Spleen (tissue), 11 donors: ENCODE results near the gene MOB1A. TPM values are rescaled to one million over a fixed set of nuclear protein-coding genes. Genes with fewer than 3 reads are reported as not detected.

Experiments
- DNase-seq: peaks from one replicate; pipeline ENCODE4 v3.0.0-alpha.2; 2020
- H3K27ac ChIP-seq, 8 donors: fragments of 200-600 bp; sonication (generic) in 7 of 8; 1 replicate in 4 of 8; 2 replicates in 4 of 8; pipeline versions ENCODE4 v1.5.0 to v1.8.0; 2016 to 2021; ENCODE audit warnings: inconsistent platforms in 4 of 8, mild to moderate bottlenecking in 4 of 8, moderate library complexity in 1 of 8
- H3K27me3 ChIP-seq, 7 donors: fragments of 200-600 bp; sonication (generic) in 6 of 7; replicated peaks in 1 of 7; 1 replicate in 4 of 7; 2 replicates in 3 of 7; pipeline versions ENCODE4 v1.5.0 to v1.8.0; 2016 to 2021; ENCODE audit warnings: inconsistent platforms in 3 of 7, mild to moderate bottlenecking in 1 of 7
- H3K36me3 ChIP-seq, 6 donors: fragments of 200-600 bp; sonication (generic) in 5 of 6; 1 replicate in 4 of 6; 2 replicates in 2 of 6; pipeline versions ENCODE4 v1.5.0 to v1.8.0; 2016 to 2021; ENCODE audit warnings: inconsistent platforms in 2 of 6
- H3K4me1 ChIP-seq, 6 donors: fragments of 200-600 bp; sonication (generic) in 5 of 6; 1 replicate in 3 of 6; 2 replicates in 3 of 6; pipeline versions ENCODE4 v1.5.0 to v1.8.0; 2016 to 2021; ENCODE audit warnings: inconsistent platforms in 3 of 6
- H3K4me3 ChIP-seq, 8 donors: fragments of 200-600 bp; sonication (generic) in 7 of 8; 1 replicate in 4 of 8; 2 replicates in 4 of 8; pipeline versions ENCODE4 v1.5.0 to v1.8.0; 2016 to 2021; ENCODE audit warnings: inconsistent platforms in 4 of 8, mild to moderate bottlenecking in 4 of 8, moderate library complexity in 2 of 8
- H3K9me3 ChIP-seq, 8 donors: fragments of 200-600 bp; sonication (generic) in 7 of 8; 1 replicate in 4 of 8; 2 replicates in 4 of 8; pipeline versions ENCODE4 v1.5.0 to v1.8.0; 2016 to 2021; ENCODE audit warnings: inconsistent platforms in 4 of 8
- POLR2A ChIP-seq, 3 donors: fragments of 450-650 bp; IDR thresholded peaks; one replicate each; pipeline ENCODE4 v1.5.1; 2017; ENCODE audit warnings: antibody characterized with exemption in 3 of 3, mild to moderate bottlenecking in 1 of 3
- POLR2AphosphoS5 ChIP-seq, 3 donors: sonication (generic); formaldehyde crosslinking; IDR thresholded peaks; one replicate each; pipeline ENCODE4 v1.5.1; 2017; ENCODE audit warnings: antibody characterized with exemption in 3 of 3
- WGBS, 5 donors: extraction: QIAGEN DNeasy Blood & Tissue Kit in 3 of 5; methylation state at CpG; one replicate each; pipeline versions ENCODE4 v1.1.5 to v1.1.7; 2013 to 2018; 5-methylcytosine and 5-hydroxymethylcytosine counted together
- intact Hi-C: fragments of 100-400 bp; cut with DNase I; formaldehyde crosslinking; loops from one replicate; pipeline ENCODE4 v1.15.0; 2023; ENCODE audit warnings: low total_unique reads
- polyA plus RNA-seq, 3 donors: library from polyadenylated mRNA; stranded (reverse); fragments of 200-250 nt; gene quantifications; one replicate each; pipeline ENCODE4 v1.2.1, GENCODE V29; 2013
- total RNA-seq, 7 donors: library from RNA; depleted of rRNA in 3 of 7; stranded (reverse); fragments of >200 nt in 3 of 7; fragmentation: NEBNext Ultra II Directional in 4 of 7; extraction: Animal tissue kit (Norgen Biotek cat#: 25700) in 4 of 7; gene quantifications; one replicate each; pipeline versions ENCODE4 v1.1.0 to v1.2.1, GENCODE V29; 2016 to 2021
- TF ChIP-seq, protein P1 (sequence below), 11 experiments: fragments of 200-600 bp in 7 of 11; fragments of 450-650 bp in 4 of 11; sonication (generic) in 4 of 11; IDR thresholded peaks in 8 of 11; conservative IDR thresholded peaks in 3 of 11; 1 replicate in 7 of 11; 2 replicates in 4 of 11; pipeline versions ENCODE4 v1.4.0 to v1.8.0; 2016 to 2021; ENCODE audit warnings: antibody characterized with exemption in 11 of 11, inconsistent platforms in 4 of 11, mild to moderate bottlenecking in 1 of 11
- donor health status: healthy with polysubstance abuse.
- donor health status: DM: no; HTN: no; CAD: no; lungs with moderate emphysema.
- donor health status: DM: no; HTN: no; CAD: no.
- donor health status: Bipolar disorder and iron deficiency.
- donor health status: healthy.
- donor health status: DM: no; HTN: no; CAD: no.
- donor health status: DM: yes; HTN: yes; CAD: no.

MOB1A gene
- total and polyA plus RNA-seq, 10 donors, result 55.0 to 198 (median 158) TPM

DNA sequence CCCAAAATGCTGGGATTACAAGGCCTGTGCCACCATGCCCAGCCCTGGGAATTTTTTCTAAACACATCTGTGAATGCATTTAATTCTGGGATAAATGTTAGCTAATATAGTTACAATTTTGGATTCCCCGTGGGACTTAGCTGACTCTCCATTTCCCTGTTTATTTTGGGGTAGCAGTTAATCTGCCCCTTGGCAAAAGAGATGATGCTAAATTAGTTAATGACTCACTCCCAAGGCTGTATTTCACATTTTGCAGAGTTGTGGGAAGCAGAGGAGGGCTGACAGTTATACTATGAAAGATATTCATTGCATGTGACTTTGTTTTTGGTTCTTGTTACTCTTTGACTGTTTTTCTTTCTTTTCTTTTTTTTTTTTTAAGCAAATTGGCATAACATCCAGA lies 22.9 kb upstream of the MOB1A start:
- intact Hi-C loops, result no loop called here
- Histone ChIP-seq H3K36me3 (peaks cover 0 to 27% (median 0%) of the 10 kb centered on the region in 6 donors), H3K9me3 (no peaks in the 10 kb centered on the region), H3K4me1 (peaks cover 31 to 78% (median 57%) of the 10 kb centered on the region in 6 donors), H3K4me3 (no peak overlapping the region), H3K27me3 (no peaks in the 10 kb centered on the region), H3K27ac (peak overlapping the region in 2 of 8 donors; percentile 21 to 29)
- TF ChIP-seq POLR2AphosphoS5 (IDR thresholded peaks at IDR 0.05) (no peak), POLR2A (IDR thresholded peaks at IDR 0.05) (no peak)
- TF ChIP-seq, protein P1, sequence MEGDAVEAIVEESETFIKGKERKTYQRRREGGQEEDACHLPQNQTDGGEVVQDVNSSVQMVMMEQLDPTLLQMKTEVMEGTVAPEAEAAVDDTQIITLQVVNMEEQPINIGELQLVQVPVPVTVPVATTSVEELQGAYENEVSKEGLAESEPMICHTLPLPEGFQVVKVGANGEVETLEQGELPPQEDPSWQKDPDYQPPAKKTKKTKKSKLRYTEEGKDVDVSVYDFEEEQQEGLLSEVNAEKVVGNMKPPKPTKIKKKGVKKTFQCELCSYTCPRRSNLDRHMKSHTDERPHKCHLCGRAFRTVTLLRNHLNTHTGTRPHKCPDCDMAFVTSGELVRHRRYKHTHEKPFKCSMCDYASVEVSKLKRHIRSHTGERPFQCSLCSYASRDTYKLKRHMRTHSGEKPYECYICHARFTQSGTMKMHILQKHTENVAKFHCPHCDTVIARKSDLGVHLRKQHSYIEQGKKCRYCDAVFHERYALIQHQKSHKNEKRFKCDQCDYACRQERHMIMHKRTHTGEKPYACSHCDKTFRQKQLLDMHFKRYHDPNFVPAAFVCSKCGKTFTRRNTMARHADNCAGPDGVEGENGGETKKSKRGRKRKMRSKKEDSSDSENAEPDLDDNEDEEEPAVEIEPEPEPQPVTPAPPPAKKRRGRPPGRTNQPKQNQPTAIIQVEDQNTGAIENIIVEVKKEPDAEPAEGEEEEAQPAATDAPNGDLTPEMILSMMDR (IDR thresholded peaks at IDR 0.05 in 8 of 11, conservative IDR thresholded peaks at IDR 0.05 in 3 of 11), result no peak
- 52 to 89% (median 72%) methylated on average over 1 of the region's 1 CpG for WGBS, 5 donors
- DNase-seq, result no peak

DNA sequence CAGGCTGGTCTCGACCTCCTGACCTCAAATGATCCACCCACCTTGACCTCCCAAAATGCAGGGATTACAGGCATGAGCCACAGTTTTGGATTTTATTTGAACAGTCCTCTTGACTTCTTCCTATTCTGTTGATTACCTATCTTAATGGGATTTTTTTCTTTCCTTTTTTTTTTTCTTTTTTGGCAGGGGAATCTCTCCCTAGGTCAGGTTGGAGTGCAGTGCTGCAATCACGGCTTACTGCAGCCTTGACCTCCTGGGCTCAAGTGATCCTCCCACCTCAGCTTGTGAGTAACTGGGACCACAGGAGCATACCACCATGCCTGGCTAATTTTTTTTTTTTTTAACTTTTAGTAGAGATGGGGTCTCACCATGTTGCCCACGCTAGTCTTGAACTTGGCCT lies 22.5 kb upstream of the MOB1A start:
- peak overlapping the region in 1 of 8 donors; percentile 29 for H3K27ac ChIP-seq
- H3K4me1 ChIP-seq, result peaks cover 27 to 74% (median 53%) of the 10 kb centered on the region in 6 donors
- no peaks in the 10 kb centered on the region for H3K9me3 ChIP-seq
- TF ChIP-seq POLR2A (IDR thresholded peaks at IDR 0.05), result no peak
- TF ChIP-seq POLR2AphosphoS5 (IDR thresholded peaks at IDR 0.05), result no peak
- TF ChIP-seq, protein P1 (IDR thresholded peaks at IDR 0.05 in 8 of 11, conservative IDR thresholded peaks at IDR 0.05 in 3 of 11), result no peak
- H3K4me3 ChIP-seq, result peak overlapping the region in 1 of 8 donors; percentile 88
- no peaks in the 10 kb centered on the region for H3K27me3 ChIP-seq
- WGBS, 5 donors, result 68 to 92% (median 79%) methylated on average over 3 of the region's 3 CpGs
- peaks cover 0 to 27% (median 0%) of the 10 kb centered on the region in 6 donors for H3K36me3 ChIP-seq
- no peak for DNase-seq
- intact Hi-C loops, result no loop called here

DNA sequence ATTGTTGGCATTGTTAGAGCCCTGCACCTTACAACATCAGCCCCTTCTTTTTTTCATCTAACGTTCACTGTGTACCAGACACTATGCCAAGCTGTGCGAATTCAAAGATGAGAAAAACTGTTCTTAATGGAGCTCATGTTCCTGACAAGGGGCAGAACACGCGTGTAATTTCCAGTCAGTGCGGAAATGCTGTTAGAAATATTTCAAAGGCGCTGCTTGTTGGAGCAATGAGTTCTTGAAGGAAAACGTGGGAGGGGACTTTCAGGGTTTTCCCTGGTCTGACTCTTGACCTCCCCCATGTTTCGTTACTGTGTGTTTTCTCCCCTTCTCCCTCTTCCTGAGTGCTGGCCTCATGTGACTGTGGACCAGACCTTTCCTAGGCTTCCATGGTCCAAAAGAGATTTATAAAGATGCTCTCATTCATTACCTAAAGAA lies 21.2 kb upstream of the MOB1A start:
- peak overlapping the region; percentile 81 to 90 (median 87) for H3K4me3 ChIP-seq
- 26 to 55% (median 45%) methylated on average over 8 of the region's 8 CpGs for WGBS, 5 donors

DNA sequence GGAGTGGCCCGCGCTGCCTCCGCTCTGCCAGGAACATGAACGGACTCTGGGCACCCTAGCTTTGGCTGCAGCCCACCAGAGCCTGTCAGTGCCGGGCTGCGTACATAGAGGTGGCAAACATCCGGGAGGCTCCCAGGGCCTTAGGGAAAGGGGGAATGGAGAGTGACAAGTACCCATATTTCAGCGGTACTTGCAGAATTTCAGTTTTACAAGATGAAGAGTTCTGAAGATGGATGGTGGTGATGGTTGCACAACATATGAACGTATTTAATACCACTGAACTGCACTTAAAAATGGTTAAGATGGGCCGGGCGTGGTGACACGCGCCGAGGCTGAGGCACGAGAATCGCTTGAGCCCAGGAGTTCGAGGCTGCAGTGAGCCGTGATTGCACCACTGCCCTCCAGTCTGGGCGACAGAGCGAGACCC lies 20.6 kb upstream of the MOB1A start:
- TF ChIP-seq POLR2A (IDR thresholded peaks at IDR 0.05) (no peak), POLR2AphosphoS5 (IDR thresholded peaks at IDR 0.05) (peak in 1 of 3 donors; percentile 51)
- TF ChIP-seq, protein P1 (IDR thresholded peaks at IDR 0.05 in 8 of 11, conservative IDR thresholded peaks at IDR 0.05 in 3 of 11), result peak in 2 of 11 experiments; percentile 10 to 34
- H3K4me1 ChIP-seq, result peaks cover 16 to 55% (median 38%) of the 10 kb centered on the region in 6 donors
- H3K27ac ChIP-seq, result peak overlapping the region; percentile 94 to 98 (median 96)
- no peaks in the 10 kb centered on the region for H3K9me3 ChIP-seq
- no peaks in the 10 kb centered on the region for H3K27me3 ChIP-seq
- DNase-seq, result no peak
- H3K4me3 ChIP-seq, result peak overlapping the region; percentile 81 to 90 (median 87)
- H3K36me3 ChIP-seq, result peaks cover 0 to 19% (median 0%) of the 10 kb centered on the region in 6 donors
- intact Hi-C loops, result no loop called here
- WGBS, 5 donors, result 2 to 7% (median 4%) methylated on average over 20 of the region's 20 CpGs

More for the DNA sequence above, 21.2 kb upstream of the MOB1A start:
- Histone ChIP-seq H3K9me3 (no peaks in the 10 kb centered on the region), H3K4me1 (peaks cover 16 to 61% (median 40%) of the 10 kb centered on the region in 6 donors), H3K36me3 (peaks cover 0 to 25% (median 0%) of the 10 kb centered on the region in 6 donors), H3K27ac (peak overlapping the region in 6 of 8 donors; percentile 95 to 97 (median 96)), H3K27me3 (no peaks in the 10 kb centered on the region)
- TF ChIP-seq, protein P1 (IDR thresholded peaks at IDR 0.05 in 8 of 11, conservative IDR thresholded peaks at IDR 0.05 in 3 of 11), result no peak
- no peak for TF ChIP-seq POLR2A (IDR thresholded peaks at IDR 0.05)
- peak in 1 of 3 donors; percentile 33 for TF ChIP-seq POLR2AphosphoS5 (IDR thresholded peaks at IDR 0.05)
- DNase-seq, result no peak
- intact Hi-C loops, result no loop called here
